Measurements from ENCODE around the gene WWOX.

The WWOX gene

GRCh38 chr16:78395035-78395434 lies 295.6 kb downstream of the WWOX start:
- DNase-seq (ENCODE audit: low read depth) = no peak
- no peak overlapping the region for H3K4me3 ChIP-seq (ENCODE audit: low read depth, low read length)
- TF ChIP-seq, protein P1, sequence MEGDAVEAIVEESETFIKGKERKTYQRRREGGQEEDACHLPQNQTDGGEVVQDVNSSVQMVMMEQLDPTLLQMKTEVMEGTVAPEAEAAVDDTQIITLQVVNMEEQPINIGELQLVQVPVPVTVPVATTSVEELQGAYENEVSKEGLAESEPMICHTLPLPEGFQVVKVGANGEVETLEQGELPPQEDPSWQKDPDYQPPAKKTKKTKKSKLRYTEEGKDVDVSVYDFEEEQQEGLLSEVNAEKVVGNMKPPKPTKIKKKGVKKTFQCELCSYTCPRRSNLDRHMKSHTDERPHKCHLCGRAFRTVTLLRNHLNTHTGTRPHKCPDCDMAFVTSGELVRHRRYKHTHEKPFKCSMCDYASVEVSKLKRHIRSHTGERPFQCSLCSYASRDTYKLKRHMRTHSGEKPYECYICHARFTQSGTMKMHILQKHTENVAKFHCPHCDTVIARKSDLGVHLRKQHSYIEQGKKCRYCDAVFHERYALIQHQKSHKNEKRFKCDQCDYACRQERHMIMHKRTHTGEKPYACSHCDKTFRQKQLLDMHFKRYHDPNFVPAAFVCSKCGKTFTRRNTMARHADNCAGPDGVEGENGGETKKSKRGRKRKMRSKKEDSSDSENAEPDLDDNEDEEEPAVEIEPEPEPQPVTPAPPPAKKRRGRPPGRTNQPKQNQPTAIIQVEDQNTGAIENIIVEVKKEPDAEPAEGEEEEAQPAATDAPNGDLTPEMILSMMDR (IDR thresholded peaks at IDR 0.05; ENCODE audit: control insufficient read depth, extremely low read depth, insufficient read depth) = no peak

GRCh38 chr16:78396046-78396445 lies 296.6 kb downstream of the WWOX start:
- H3K4me3 ChIP-seq (ENCODE audit: low read depth, low read length) = no peak overlapping the region
- no peak for DNase-seq (ENCODE audit: low read depth)
- TF ChIP-seq, protein P1 (IDR thresholded peaks at IDR 0.05; ENCODE audit: control insufficient read depth, extremely low read depth, insufficient read depth) = 0 out of 2 replicates have a peak, but pooled peaks have one; percentile 14

GRCh38 chr16:78396673-78397072 lies 297.2 kb downstream of the WWOX start:
- H3K4me3 ChIP-seq (ENCODE audit: low read depth, low read length) = no peak overlapping the region
- no peak for DNase-seq (ENCODE audit: low read depth)
- TF ChIP-seq, protein P1 (IDR thresholded peaks at IDR 0.05; ENCODE audit: control insufficient read depth, extremely low read depth, insufficient read depth) = no peak

- H3K4me3 ChIP-seq (ENCODE audit: low read depth, low read length) = no peak overlapping the region
- TF ChIP-seq, protein P1 (IDR thresholded peaks at IDR 0.05; ENCODE audit: control insufficient read depth, extremely low read depth, insufficient read depth) = no peak
- no peak for DNase-seq (ENCODE audit: low read depth)
Observed at GRCh38 chr16:78399384-78399783, 299.9 kb downstream of the WWOX start.

DNA sequence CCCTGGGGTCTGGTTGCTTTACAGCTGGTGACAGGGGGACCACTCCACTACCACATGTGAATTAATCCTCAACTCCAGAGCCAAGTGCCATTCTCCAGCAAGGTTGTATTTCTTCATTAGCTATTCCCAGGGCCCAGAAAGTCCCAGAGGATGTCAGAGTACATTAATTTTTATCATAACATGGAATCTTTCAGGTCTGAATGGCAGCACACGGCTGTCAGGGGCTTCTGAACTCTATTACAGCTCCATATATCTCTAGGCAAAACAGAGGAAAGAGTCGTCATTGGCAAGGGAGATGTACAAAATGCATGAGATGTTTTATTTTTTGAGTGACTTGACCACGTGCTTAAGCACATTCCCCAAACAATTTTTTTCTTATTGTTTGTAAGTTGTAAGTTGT lies 303.4 kb downstream of the WWOX start:
- TF ChIP-seq, protein P1 (IDR thresholded peaks at IDR 0.05; ENCODE audit: control insufficient read depth, extremely low read depth, insufficient read depth) = no peak
- DNase-seq (ENCODE audit: low read depth) = no peak
- no peak overlapping the region for H3K4me3 ChIP-seq (ENCODE audit: low read depth, low read length)

- no peak overlapping the region for H3K4me3 ChIP-seq (ENCODE audit: low read depth, low read length)
- DNase-seq (ENCODE audit: low read depth) = no peak
- TF ChIP-seq, protein P1 (IDR thresholded peaks at IDR 0.05; ENCODE audit: control insufficient read depth, extremely low read depth, insufficient read depth) = no peak
Observed at GRCh38 chr16:78405040-78405439, 305.6 kb downstream of the WWOX start.

- no peak overlapping the region for H3K4me3 ChIP-seq (ENCODE audit: low read depth, low read length)
- no peak for DNase-seq (ENCODE audit: low read depth)
- TF ChIP-seq, protein P1 (IDR thresholded peaks at IDR 0.05; ENCODE audit: control insufficient read depth, extremely low read depth, insufficient read depth) = no peak
Observed at GRCh38 chr16:78405833-78406232, 306.4 kb downstream of the WWOX start.

Data from LNCaP clone FGC (cell line).